HepG2 (cell line): ENCODE data around the gene MMD2. TPM values are rescaled to one million over a fixed set of nuclear protein-coding genes. Genes with fewer than 3 reads are reported as not detected.

Experiments used
- ATAC-seq: fragments of 200-7000 bp; cut with Tn5 transposase; 3 replicates; pipeline ENCODE4 v1.9.1; 2020; ENCODE audit warnings: mild to moderate bottlenecking, moderate library complexity
- BruUV-seq: library from RNA; stranded (reverse); fragments of 400-500 nt; replicated peaks from 2 replicates; lab custom pipeline; 2021; lab: Mats Ljungman, UMichigan
- CTCF ChIA-PET: fragments of 300-600 bp; formaldehyde crosslinking; extraction: SDS; loops from one replicate; lab custom pipeline; 2021; ENCODE audit warnings: low total read pairs, inconsistent platforms, low intra/inter-chr PET ratio; lab: Yijun Ruan, JAX
- POLR2A ChIA-PET: fragments of 350-600 bp; sonication (Branson Sonifier 250); formaldehyde crosslinking; loops from one replicate; lab custom pipeline; 2020; ENCODE audit warnings: antibody characterized with exemption, inconsistent platforms; lab: Yijun Ruan, JAX
- DNase-seq: peaks from one replicate; pipeline ENCODE4 v3.0.0-alpha.2; 2015; ENCODE audit warnings: low spot score
- FAIRE-seq: peaks from 3 replicates; lab custom pipeline; 2011; peaks lifted over from hg19 to GRCh38; lab: Jason Lieb, UNC
- H2AFZ ChIP-seq: one replicate; pipeline ENCODE4 v1.6.1; 2011; ENCODE audit warnings: low read length, inconsistent platforms
- H3K27ac ChIP-seq: fragments of 300-600 bp; 3 replicates; pipeline ENCODE4 v1.8.0; 2011; ENCODE audit warnings: mixed run types, mild to moderate bottlenecking, mixed read lengths, low read length, inconsistent platforms; ENCODE audit not compliant: insufficient read depth; ENCODE audit errors: extremely low read length
- H3K27me3 ChIP-seq, 2 experiments: fragments of 200-600 bp in 1 of 2; 2 replicates in 1 of 2; 3 replicates in 1 of 2; pipeline versions ENCODE4 v1.6.0 to v1.8.0; 2011; ENCODE audit warnings: low read length in 2 of 2, mild to moderate bottlenecking in 2 of 2, moderate library complexity in 2 of 2, inconsistent platforms in 1 of 2; ENCODE audit not compliant: insufficient read depth in 2 of 2, control insufficient read depth in 1 of 2
- H3K36me3 ChIP-seq, 2 experiments: fragments of 200-600 bp in 1 of 2; replicated peaks in 1 of 2; 2 replicates in 1 of 2; 3 replicates in 1 of 2; pipeline versions ENCODE4 v1.5.1 to v1.8.0; 2011; ENCODE audit warnings: low read length in 2 of 2, inconsistent platforms in 1 of 2; ENCODE audit not compliant: insufficient read depth in 2 of 2, control insufficient read depth in 1 of 2
- H3K4me1 ChIP-seq: 2 replicates; pipeline ENCODE4 v1.5.1; 2012; ENCODE audit warnings: low read length, inconsistent platforms; ENCODE audit not compliant: insufficient read depth
- H3K4me2 ChIP-seq: 2 replicates; pipeline ENCODE4 v1.6.0; 2011; ENCODE audit warnings: low read depth, low read length, inconsistent platforms
- H3K4me3 ChIP-seq, 3 experiments: fragments of 200-600 bp in 1 of 3; sonication (generic), shearing (Covaris generic) in 1 of 3; replicated peaks in 1 of 3; 2 replicates each; pipeline ENCODE4 v1.5.1; 2011 to 2016; ENCODE audit warnings: low read length in 3 of 3, inconsistent platforms in 2 of 3, low read depth in 2 of 3, mild to moderate bottlenecking in 2 of 3, control low read depth in 1 of 3, mixed read lengths in 1 of 3; ENCODE audit not compliant: insufficient read depth in 1 of 3
- H3K79me2 ChIP-seq: one replicate; pipeline ENCODE4 v1.6.1; 2011; ENCODE audit warnings: low read length, inconsistent platforms; ENCODE audit not compliant: insufficient read depth
- H3K9ac ChIP-seq: 2 replicates; pipeline ENCODE4 v1.6.0; 2011; ENCODE audit warnings: mild to moderate bottlenecking, low read depth, low read length, inconsistent platforms; ENCODE audit not compliant: insufficient read depth
- H3K9me3 ChIP-seq: 2 replicates; pipeline ENCODE4 v1.5.1; 2012; ENCODE audit warnings: mild to moderate bottlenecking, low read length
- H4K20me1 ChIP-seq: 2 replicates; pipeline ENCODE4 v1.6.0; 2011; ENCODE audit warnings: inconsistent platforms, mild to moderate bottlenecking, low read length, moderate library complexity; ENCODE audit not compliant: insufficient read depth
- AGO2 ChIP-seq: fragments of 200-400 bp; formaldehyde crosslinking; optimal IDR thresholded peaks from 2 replicates; pipeline ENCODE3; 2017; ENCODE audit warnings: mild to moderate bottlenecking, low read depth, low read length, moderate library complexity
- CBX5 ChIP-seq: sonication (generic); formaldehyde crosslinking; IDR thresholded peaks from 2 replicates; pipeline ENCODE4 v1.4.0; 2020; ENCODE audit warnings: missing genetic modification reagents, borderline replicate concordance
- CC2D1A ChIP-seq: sonication (generic); formaldehyde crosslinking; IDR thresholded peaks from 2 replicates; pipeline ENCODE4 v1.8.1; 2023; ENCODE audit warnings: mild to moderate bottlenecking, missing genetic modification reagents
- MBD4 ChIP-seq: IDR thresholded peaks from 2 replicates; pipeline ENCODE4 v1.6.1; 2012; ENCODE audit warnings: low read length, inconsistent platforms, borderline replicate concordance
- NONO ChIP-seq, 2 experiments: fragments of 450-650 bp in 1 of 2; sonication (generic) in 1 of 2; formaldehyde crosslinking in 1 of 2; IDR thresholded peaks in 1 of 2; conservative IDR thresholded peaks in 1 of 2; 2 replicates each; pipeline versions ENCODE4 v1.6.1 to v1.8.0; 2017 to 2022; ENCODE audit warnings: mild to moderate bottlenecking in 1 of 2, missing genetic modification reagents in 1 of 2, moderate library complexity in 1 of 2
- WGBS: methylation state at CpG from one replicate; pipeline ENCODE4 v1.1.6; 2017; ENCODE audit warnings: low lambda C conversion rate; 5-methylcytosine and 5-hydroxymethylcytosine counted together
- in situ Hi-C: cut with HindIII; loops from 2 replicates; pipeline ENCODE4 v1.10.0; 2017; ENCODE audit warnings: low pct_unique_long_range_greater_than_20kb; ENCODE audit not compliant: extremely low pct_ligation_motif_present
- intact Hi-C: fragments of 100-400 bp; cut with micrococcal nuclease; formaldehyde crosslinking; loops from one replicate; pipeline ENCODE4 v1.10.0; 2022; ENCODE audit not compliant: unreplicated experiment
- polyA plus RNA-seq, 8 experiments: library from polyadenylated mRNA; depleted of rRNA in 3 of 8; stranded (reverse) in 7 of 8; unstranded in 1 of 8; fragments of >200 nt; fragmentation: Illumina TruSeq in 4 of 8; extraction: Trizol in 4 of 8; gene quantifications; 2 replicates each; pipeline versions ENCODE4 v1.2.1 to v1.2.3, GENCODE V29; 2011 to 2016; ENCODE audit warnings: low read depth in 4 of 8, missing spikeins in 1 of 8, mixed read lengths in 1 of 8; ENCODE audit not compliant: insufficient read depth in 1 of 8
- total RNA-seq, 5 experiments: library from RNA; depleted of rRNA; stranded (reverse); fragments of >200 nt; fragmentation: Illumina TruSeq; extraction: Trizol; gene quantifications; 2 replicates each; pipeline ENCODE4 v1.2.3, GENCODE V29; 2016; ENCODE audit warnings: low read depth in 1 of 5
- TF ChIP-seq, protein P1 (sequence below): sonication (generic); formaldehyde crosslinking; IDR thresholded peaks from 2 replicates; pipeline ENCODE4 v1.4.0; 2020; ENCODE audit warnings: missing genetic modification reagents
- TF ChIP-seq, protein P2 (sequence below): sonication (generic); formaldehyde crosslinking; conservative IDR thresholded peaks from 2 replicates; pipeline ENCODE4 v1.8.1; 2023; ENCODE audit warnings: missing genetic modification reagents
- TF ChIP-seq, protein P3 (sequence below): sonication (generic); formaldehyde crosslinking; IDR thresholded peaks from 2 replicates; pipeline ENCODE4 v1.4.0; 2020; ENCODE audit warnings: missing genetic modification reagents

Gene MMD2
- total and polyA plus RNA-seq, 2 of the 13 experiments (the other 11 are each of a cell fraction or from before 2014, with no cell fraction given): not detected

DNA sequence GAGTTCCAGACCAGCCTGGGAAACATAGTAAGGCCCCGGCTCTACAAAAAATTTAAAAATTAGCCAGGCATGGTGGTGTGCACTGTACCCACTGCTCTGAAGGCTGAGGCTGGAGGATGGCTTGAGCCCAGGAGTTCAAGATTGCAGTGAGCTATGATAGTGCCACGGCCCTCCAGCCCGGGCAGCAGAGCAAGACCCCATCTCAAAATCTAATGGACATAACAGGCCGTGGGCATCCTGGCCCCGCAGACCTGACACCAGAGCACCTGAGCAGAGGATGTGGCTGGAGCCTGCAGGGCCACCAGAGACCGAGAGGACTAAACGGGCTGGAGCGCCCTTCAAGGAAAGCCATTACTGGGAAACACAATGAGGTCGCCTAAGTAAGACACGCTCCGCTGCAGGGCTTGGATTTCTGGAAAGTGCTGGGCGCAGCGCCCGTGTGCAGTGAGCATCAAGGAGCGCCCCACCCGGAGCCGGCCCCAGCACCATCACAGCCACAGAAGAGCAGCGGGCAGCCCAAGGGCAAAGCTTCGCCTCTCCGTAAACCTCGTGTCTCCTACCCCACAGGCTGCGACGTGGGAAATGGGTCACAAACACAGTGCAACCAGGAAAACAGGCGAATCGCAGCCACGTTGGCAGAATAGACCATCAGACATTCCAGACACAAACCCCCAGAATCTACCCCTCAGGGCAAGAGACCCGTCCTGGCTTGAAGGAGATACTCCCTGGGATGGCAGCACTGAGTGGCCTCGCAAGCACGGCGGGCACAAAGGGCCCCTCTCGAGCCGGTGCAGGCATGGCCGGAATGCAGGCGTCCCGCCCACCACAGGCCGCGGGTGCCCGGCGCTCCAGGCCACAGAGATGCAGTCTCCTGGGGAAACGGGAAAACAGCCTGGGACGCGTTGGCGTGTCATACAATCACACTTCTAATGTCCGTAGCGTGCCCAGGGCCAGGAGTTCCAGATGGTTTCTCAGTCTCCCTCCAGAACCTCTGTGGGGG lies 80.4 kb downstream of the MMD2 start:
- H3K27me3 ChIP-seq: peaks cover 10 to 45% of the 10 kb centered on the region in 2 experiments
- in situ Hi-C loops: no loop called here
- H3K4me2 ChIP-seq: no peak overlapping the region
- CTCF ChIA-PET: no interaction called here
- no peak overlapping the region for H3K27ac ChIP-seq
- no peak for ATAC-seq
- H3K4me1 ChIP-seq: peaks cover 23% of the 10 kb centered on the region
- H3K9me3 ChIP-seq: no peaks in the 10 kb centered on the region
- no peaks in the 10 kb centered on the region for H4K20me1 ChIP-seq
- TF ChIP-seq CC2D1A (CRISPR knock-in tag): no peak
- TF ChIP-seq, protein P1, sequence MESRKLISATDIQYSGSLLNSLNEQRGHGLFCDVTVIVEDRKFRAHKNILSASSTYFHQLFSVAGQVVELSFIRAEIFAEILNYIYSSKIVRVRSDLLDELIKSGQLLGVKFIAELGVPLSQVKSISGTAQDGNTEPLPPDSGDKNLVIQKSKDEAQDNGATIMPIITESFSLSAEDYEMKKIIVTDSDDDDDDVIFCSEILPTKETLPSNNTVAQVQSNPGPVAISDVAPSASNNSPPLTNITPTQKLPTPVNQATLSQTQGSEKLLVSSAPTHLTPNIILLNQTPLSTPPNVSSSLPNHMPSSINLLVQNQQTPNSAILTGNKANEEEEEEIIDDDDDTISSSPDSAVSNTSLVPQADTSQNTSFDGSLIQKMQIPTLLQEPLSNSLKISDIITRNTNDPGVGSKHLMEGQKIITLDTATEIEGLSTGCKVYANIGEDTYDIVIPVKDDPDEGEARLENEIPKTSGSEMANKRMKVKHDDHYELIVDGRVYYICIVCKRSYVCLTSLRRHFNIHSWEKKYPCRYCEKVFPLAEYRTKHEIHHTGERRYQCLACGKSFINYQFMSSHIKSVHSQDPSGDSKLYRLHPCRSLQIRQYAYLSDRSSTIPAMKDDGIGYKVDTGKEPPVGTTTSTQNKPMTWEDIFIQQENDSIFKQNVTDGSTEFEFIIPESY (CRISPR knock-in tag): 0 out of 2 replicates have a peak, but pooled peaks have one; percentile 28
- TF ChIP-seq, all 625 proteins: peak for 1
- no TSS peak for BruUV-seq
- Histone ChIP-seq H3K9ac (no peak overlapping the region), H2AFZ (no peak overlapping the region), H3K4me3 (no peak overlapping the region), H3K79me2 (no peaks in the 10 kb centered on the region), H3K36me3 (no peaks in the 10 kb centered on the region)
- DNase-seq (no peak), FAIRE-seq (no peak)
- POLR2A ChIA-PET: no interaction called here
- WGBS: 71% methylated on average over 20 of the region's 45 CpGs
- intact Hi-C loops: no loop called here

DNA sequence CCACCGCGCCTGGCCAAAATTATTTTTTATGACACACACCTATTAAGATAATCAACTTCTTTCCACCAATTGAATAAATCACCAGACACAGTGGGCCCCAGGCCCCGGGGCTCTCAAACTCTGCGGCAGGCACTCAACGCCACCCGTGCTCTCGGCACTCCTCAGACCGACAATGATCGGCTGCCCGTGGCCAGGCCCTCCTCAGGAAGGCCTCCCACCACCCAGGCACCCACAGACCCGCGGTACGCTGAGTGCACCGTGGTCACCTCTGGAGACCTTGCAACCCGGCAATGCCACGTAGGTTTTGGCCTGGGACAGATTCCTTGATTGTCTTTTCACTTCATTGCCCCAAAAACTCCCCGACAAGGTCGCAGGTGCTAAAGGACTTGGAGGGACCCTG lies 82.4 kb downstream of the MMD2 start:
- Histone ChIP-seq H2AFZ (no peak overlapping the region), H3K4me2 (no peak overlapping the region), H3K27ac (no peak overlapping the region), H3K79me2 (no peaks in the 10 kb centered on the region), H3K9ac (no peak overlapping the region), H3K36me3 (no peaks in the 10 kb centered on the region), H3K27me3 (peaks cover 8 to 50% of the 10 kb centered on the region in 2 experiments), H3K4me3 (no peak overlapping the region), H3K4me1 (peaks cover 15% of the 10 kb centered on the region), H4K20me1 (no peaks in the 10 kb centered on the region), H3K9me3 (no peaks in the 10 kb centered on the region)
- BruUV-seq: no TSS peak
- FAIRE-seq: no peak
- no peak for ATAC-seq
- in situ Hi-C loops: no loop called here
- POLR2A ChIA-PET: no interaction called here
- intact Hi-C loops: no loop called here
- CTCF ChIA-PET: no interaction called here
- WGBS: 73% methylated on average over 15 of the region's 18 CpGs
- DNase-seq: no peak
- TF ChIP-seq, protein P2, sequence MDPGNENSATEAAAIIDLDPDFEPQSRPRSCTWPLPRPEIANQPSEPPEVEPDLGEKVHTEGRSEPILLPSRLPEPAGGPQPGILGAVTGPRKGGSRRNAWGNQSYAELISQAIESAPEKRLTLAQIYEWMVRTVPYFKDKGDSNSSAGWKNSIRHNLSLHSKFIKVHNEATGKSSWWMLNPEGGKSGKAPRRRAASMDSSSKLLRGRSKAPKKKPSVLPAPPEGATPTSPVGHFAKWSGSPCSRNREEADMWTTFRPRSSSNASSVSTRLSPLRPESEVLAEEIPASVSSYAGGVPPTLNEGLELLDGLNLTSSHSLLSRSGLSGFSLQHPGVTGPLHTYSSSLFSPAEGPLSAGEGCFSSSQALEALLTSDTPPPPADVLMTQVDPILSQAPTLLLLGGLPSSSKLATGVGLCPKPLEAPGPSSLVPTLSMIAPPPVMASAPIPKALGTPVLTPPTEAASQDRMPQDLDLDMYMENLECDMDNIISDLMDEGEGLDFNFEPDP (CRISPR knock-in tag): no peak
- TF ChIP-seq CBX5 (CRISPR knock-in tag): no peak
- TF ChIP-seq MBD4: no peak
- TF ChIP-seq, protein P3, sequence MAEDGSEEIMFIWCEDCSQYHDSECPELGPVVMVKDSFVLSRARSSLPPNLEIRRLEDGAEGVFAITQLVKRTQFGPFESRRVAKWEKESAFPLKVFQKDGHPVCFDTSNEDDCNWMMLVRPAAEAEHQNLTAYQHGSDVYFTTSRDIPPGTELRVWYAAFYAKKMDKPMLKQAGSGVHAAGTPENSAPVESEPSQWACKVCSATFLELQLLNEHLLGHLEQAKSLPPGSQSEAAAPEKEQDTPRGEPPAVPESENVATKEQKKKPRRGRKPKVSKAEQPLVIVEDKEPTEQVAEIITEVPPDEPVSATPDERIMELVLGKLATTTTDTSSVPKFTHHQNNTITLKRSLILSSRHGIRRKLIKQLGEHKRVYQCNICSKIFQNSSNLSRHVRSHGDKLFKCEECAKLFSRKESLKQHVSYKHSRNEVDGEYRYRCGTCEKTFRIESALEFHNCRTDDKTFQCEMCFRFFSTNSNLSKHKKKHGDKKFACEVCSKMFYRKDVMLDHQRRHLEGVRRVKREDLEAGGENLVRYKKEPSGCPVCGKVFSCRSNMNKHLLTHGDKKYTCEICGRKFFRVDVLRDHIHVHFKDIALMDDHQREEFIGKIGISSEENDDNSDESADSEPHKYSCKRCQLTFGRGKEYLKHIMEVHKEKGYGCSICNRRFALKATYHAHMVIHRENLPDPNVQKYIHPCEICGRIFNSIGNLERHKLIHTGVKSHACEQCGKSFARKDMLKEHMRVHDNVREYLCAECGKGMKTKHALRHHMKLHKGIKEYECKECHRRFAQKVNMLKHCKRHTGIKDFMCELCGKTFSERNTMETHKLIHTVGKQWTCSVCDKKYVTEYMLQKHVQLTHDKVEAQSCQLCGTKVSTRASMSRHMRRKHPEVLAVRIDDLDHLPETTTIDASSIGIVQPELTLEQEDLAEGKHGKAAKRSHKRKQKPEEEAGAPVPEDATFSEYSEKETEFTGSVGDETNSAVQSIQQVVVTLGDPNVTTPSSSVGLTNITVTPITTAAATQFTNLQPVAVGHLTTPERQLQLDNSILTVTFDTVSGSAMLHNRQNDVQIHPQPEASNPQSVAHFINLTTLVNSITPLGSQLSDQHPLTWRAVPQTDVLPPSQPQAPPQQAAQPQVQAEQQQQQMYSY (CRISPR knock-in tag): no peak
- no peak for TF ChIP-seq NONO (IDR thresholded peaks at IDR 0.05)
- TF ChIP-seq NONO (CRISPR knock-in tag; conservative IDR thresholded peaks at IDR 0.05): no peak
- no peak for TF ChIP-seq AGO2
